Progenitor cell of endocrine pancreas (in vitro differentiated cells): ENCODE measurements around the gene HLCS. TPM values are rescaled to one million over a fixed set of nuclear protein-coding genes. Genes with fewer than 3 reads are reported as not detected.

ENCODE experiments used
- DNase-seq: peaks from one replicate; pipeline ENCODE4 v3.0.0; 2021; ENCODE audit warnings: low spot score; ENCODE audit not compliant: unreplicated experiment
- H3K27ac Mint-ChIP-seq: 2 replicates; pipeline ENCODE4 v1.8.0; 2021; ENCODE audit warnings: mild to moderate bottlenecking, moderate library complexity, mixed read lengths
- H3K27me3 Mint-ChIP-seq: 2 replicates; pipeline ENCODE4 v1.8.0; 2021; ENCODE audit warnings: mixed read lengths
- H3K36me3 Mint-ChIP-seq: 2 replicates; pipeline ENCODE4 v1.8.0; 2022; ENCODE audit warnings: mixed read lengths; ENCODE audit not compliant: insufficient read depth
- H3K4me1 Mint-ChIP-seq: 2 replicates; pipeline ENCODE4 v1.8.0; 2021; ENCODE audit warnings: low read depth, mixed read lengths
- H3K4me3 Mint-ChIP-seq: 2 replicates; pipeline ENCODE4 v1.8.0; 2021; ENCODE audit warnings: low read depth, mild to moderate bottlenecking, moderate library complexity, mixed read lengths
- H3K9me3 Mint-ChIP-seq: 2 replicates; pipeline ENCODE4 v1.8.0; 2021; ENCODE audit warnings: low read depth, mixed read lengths
- total RNA-seq: library from RNA; stranded (reverse); gene quantifications from 2 replicates; pipeline ENCODE4 v1.2.1, GENCODE V29; 2021
- TF ChIP-seq, protein P1 (sequence below): fragments of 200-600 bp; sonication (generic); IDR thresholded peaks from one replicate; pipeline ENCODE4 v1.5.0; 2021; ENCODE audit warnings: antibody characterized with exemption, mild to moderate bottlenecking; ENCODE audit not compliant: unreplicated experiment

HLCS gene
- total RNA-seq, 1 donor from 2014 or later = 34.3 TPM

DNA sequence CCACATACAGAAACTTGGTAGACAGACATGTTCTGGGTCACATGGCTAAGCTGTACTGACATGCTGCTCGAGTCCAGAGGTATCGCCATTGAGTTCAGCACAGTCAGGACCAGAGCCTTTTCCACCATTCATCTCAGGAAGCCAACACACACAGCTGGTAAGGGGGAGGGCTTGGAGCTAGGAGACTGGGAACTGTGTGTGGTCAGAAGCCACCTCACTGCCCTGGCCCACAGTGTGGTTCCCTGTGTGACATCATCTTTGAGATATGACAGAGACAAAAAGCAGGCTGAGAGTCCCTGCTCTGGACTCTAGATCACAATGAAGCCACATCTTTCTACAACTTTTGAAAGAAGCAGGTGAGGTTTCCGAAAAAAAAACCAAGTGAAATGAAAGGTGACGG is 160.4 kb downstream of the HLCS start:
- Mint-ChIP-seq H3K27ac (no peak overlapping the region), H3K4me1 (no peaks in the 10 kb centered on the region), H3K9me3 (no peaks in the 10 kb centered on the region), H3K4me3 (no peak overlapping the region), H3K36me3 (no peaks in the 10 kb centered on the region), H3K27me3 (no peaks in the 10 kb centered on the region)
- TF ChIP-seq, protein P1, sequence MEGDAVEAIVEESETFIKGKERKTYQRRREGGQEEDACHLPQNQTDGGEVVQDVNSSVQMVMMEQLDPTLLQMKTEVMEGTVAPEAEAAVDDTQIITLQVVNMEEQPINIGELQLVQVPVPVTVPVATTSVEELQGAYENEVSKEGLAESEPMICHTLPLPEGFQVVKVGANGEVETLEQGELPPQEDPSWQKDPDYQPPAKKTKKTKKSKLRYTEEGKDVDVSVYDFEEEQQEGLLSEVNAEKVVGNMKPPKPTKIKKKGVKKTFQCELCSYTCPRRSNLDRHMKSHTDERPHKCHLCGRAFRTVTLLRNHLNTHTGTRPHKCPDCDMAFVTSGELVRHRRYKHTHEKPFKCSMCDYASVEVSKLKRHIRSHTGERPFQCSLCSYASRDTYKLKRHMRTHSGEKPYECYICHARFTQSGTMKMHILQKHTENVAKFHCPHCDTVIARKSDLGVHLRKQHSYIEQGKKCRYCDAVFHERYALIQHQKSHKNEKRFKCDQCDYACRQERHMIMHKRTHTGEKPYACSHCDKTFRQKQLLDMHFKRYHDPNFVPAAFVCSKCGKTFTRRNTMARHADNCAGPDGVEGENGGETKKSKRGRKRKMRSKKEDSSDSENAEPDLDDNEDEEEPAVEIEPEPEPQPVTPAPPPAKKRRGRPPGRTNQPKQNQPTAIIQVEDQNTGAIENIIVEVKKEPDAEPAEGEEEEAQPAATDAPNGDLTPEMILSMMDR = no peak
- no peak for DNase-seq

GRCh38 chr21:36804874-36805611 is 161.4 kb downstream of the HLCS start:
- Mint-ChIP-seq H3K4me3 (no peak overlapping the region), H3K4me1 (no peaks in the 10 kb centered on the region), H3K27me3 (no peaks in the 10 kb centered on the region), H3K36me3 (no peaks in the 10 kb centered on the region), H3K9me3 (no peaks in the 10 kb centered on the region), H3K27ac (no peak overlapping the region)
- no peak for DNase-seq
- TF ChIP-seq, protein P1 = no peak

- Mint-ChIP-seq H3K9me3 (peaks cover 5% of the 10 kb centered on the region), H3K4me3 (no peak overlapping the region), H3K27me3 (no peaks in the 10 kb centered on the region), H3K4me1 (no peaks in the 10 kb centered on the region), H3K27ac (no peak overlapping the region), H3K36me3 (peaks cover 3% of the 10 kb centered on the region)
- DNase-seq = no peak
- TF ChIP-seq, protein P1 = no peak
Observed at GRCh38 chr21:36803816-36804439, 162.5 kb downstream of the HLCS start.

DNA sequence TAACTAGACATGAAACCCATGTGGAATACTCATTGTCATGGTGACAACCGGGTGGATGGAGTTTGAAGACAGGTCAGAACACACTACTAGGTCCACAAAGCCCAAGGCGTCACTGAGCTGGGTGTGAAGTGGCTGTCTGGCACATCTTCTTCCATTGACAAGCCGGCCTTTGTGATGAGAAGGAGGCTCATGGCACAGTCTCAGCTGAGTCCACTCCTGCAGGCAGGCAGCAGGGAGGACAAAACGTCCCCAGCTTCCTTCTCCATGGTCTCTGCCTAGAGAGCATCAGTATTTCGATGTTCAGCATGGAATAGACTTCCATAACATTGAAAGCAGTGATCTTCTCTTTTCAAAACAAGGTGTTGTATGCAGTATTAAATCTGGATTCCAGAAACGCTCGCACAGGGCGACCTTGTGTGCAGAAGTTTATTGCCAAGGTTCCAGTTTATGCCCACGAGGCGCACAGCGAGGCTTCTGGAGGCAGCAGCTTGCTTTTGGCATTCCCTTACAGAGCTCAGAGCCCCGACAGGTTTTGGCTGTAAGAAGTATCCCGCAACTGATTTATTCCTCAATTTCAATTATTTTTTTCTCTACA is 163.3 kb downstream of the HLCS start:
- Mint-ChIP-seq H3K27ac (no peak overlapping the region), H3K36me3 (peaks cover 4% of the 10 kb centered on the region), H3K27me3 (no peaks in the 10 kb centered on the region), H3K9me3 (peaks cover 9% of the 10 kb centered on the region), H3K4me3 (no peak overlapping the region), H3K4me1 (no peaks in the 10 kb centered on the region)
- TF ChIP-seq, protein P1 = no peak
- no peak for DNase-seq

DNA sequence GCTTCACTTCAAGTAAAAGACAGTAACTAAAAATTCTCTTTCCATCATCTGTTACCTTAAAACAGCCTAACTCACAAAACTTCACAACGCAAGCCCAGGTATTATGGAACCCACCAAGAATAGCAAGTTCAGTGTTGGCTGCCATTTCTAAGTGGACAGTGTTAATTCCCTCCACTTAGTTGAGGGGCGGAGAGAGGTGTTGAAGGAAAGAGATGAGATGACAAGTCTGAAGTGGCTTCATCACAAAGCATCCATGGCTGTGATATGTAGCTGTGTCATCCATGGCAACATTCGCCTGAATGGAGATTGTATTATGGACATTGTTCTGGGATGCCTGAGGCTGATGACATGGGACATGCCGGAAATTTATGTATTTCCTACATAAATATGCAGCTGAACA is 165.7 kb downstream of the HLCS start:
- Mint-ChIP-seq H3K4me3 (no peak overlapping the region), H3K36me3 (peaks cover 14% of the 10 kb centered on the region), H3K27ac (no peak overlapping the region), H3K27me3 (no peaks in the 10 kb centered on the region), H3K9me3 (peaks cover 20% of the 10 kb centered on the region), H3K4me1 (no peaks in the 10 kb centered on the region)
- TF ChIP-seq, protein P1 = no peak
- no peak for DNase-seq
